ENCODE results near the gene WDR3. TPM values are rescaled to one million over a fixed set of nuclear protein-coding genes. Genes with fewer than 3 reads are reported as not detected.

The WDR3 gene
- total and polyA plus RNA-seq, 7 donors, result 1.8 to 9.8 (median 4.6) TPM

- Histone ChIP-seq H3K27ac (no peak overlapping the region), H3K36me3 (peaks cover 0 to 80% (median 21%) of the 10 kb centered on the region in 4 donors), H3K9me3 (no peaks in the 10 kb centered on the region), H3K27me3 (no peaks in the 10 kb centered on the region), H3K4me1 (no peaks in the 10 kb centered on the region), H3K4me3 (no peak overlapping the region)
- no peak for DNase-seq
- intact Hi-C loops (cut with DNase I), result no loop called here
- 76 to 81% methylated on average over 3 of the region's 3 CpGs for WGBS, 2 donors
- no peak for TF ChIP-seq CTCF (IDR thresholded peaks at IDR 0.05)
- no peak for TF ChIP-seq POLR2A (IDR thresholded peaks at IDR 0.05)
- TF ChIP-seq EP300 (IDR thresholded peaks at IDR 0.05), result no peak
- no peak for TF ChIP-seq POLR2AphosphoS5 (IDR thresholded peaks at IDR 0.05)
Observed at GRCh38 chr1:117959364-117959763, 29.8 kb downstream of the WDR3 start.

GRCh38 chr1:117964290-117965038 is 34.9 kb downstream of the WDR3 start:
- Histone ChIP-seq H3K36me3 (peaks cover 0 to 29% (median 3%) of the 10 kb centered on the region in 4 donors), H3K4me1 (no peaks in the 10 kb centered on the region), H3K27me3 (no peaks in the 10 kb centered on the region), H3K9me3 (no peaks in the 10 kb centered on the region), H3K4me3 (no peak overlapping the region), H3K27ac (no peak overlapping the region)
- TF ChIP-seq EP300 (IDR thresholded peaks at IDR 0.05) (no peak), POLR2AphosphoS5 (IDR thresholded peaks at IDR 0.05) (no peak), POLR2A (IDR thresholded peaks at IDR 0.05) (no peak), CTCF (IDR thresholded peaks at IDR 0.05) (no peak)
- intact Hi-C loops (cut with DNase I), result no loop called here
- 92 to 93% methylated on average over 3 of the region's 3 CpGs for WGBS, 2 donors
- DNase-seq, result no peak

GRCh38 chr1:117967477-117967876 is 37.9 kb downstream of the WDR3 start:
- 62 to 63% methylated on average over 4 of the region's 4 CpGs for WGBS, 2 donors
- peaks cover 0 to under 1% (median 0%) of the 10 kb centered on the region in 4 donors for H3K36me3 ChIP-seq
- TF ChIP-seq POLR2A (IDR thresholded peaks at IDR 0.05) (no peak), POLR2AphosphoS5 (IDR thresholded peaks at IDR 0.05) (no peak), CTCF (IDR thresholded peaks at IDR 0.05) (no peak), EP300 (IDR thresholded peaks at IDR 0.05) (no peak)
- H3K27me3 ChIP-seq, result no peaks in the 10 kb centered on the region
- no peaks in the 10 kb centered on the region for H3K4me1 ChIP-seq
- H3K27ac ChIP-seq, result no peak overlapping the region
- H3K9me3 ChIP-seq, result no peaks in the 10 kb centered on the region
- no peak overlapping the region for H3K4me3 ChIP-seq
- no peak for DNase-seq
- intact Hi-C loops (cut with DNase I), result no loop called here

GRCh38 chr1:117967881-117968280 is 38.3 kb downstream of the WDR3 start:
- no peak for TF ChIP-seq CTCF (IDR thresholded peaks at IDR 0.05)
- TF ChIP-seq POLR2AphosphoS5 (IDR thresholded peaks at IDR 0.05), result no peak
- no peak for TF ChIP-seq EP300 (IDR thresholded peaks at IDR 0.05)
- TF ChIP-seq POLR2A (IDR thresholded peaks at IDR 0.05), result no peak
- H3K36me3 ChIP-seq, result no peaks in the 10 kb centered on the region
- no peaks in the 10 kb centered on the region for H3K4me1 ChIP-seq
- WGBS, 2 donors, result 0 to 10% methylated on average over 1 of the region's 1 CpG
- H3K27me3 ChIP-seq, result no peaks in the 10 kb centered on the region
- H3K4me3 ChIP-seq, result no peak overlapping the region
- no peak for DNase-seq
- no peak overlapping the region for H3K27ac ChIP-seq
- H3K9me3 ChIP-seq, result no peaks in the 10 kb centered on the region
- intact Hi-C loops (cut with DNase I), result no loop called here

- H3K27ac ChIP-seq, result no peak overlapping the region
- DNase-seq, result no peak
- intact Hi-C loops (cut with DNase I), result no loop called here
- TF ChIP-seq POLR2AphosphoS5 (IDR thresholded peaks at IDR 0.05) (no peak), POLR2A (IDR thresholded peaks at IDR 0.05) (no peak), EP300 (IDR thresholded peaks at IDR 0.05) (no peak), CTCF (IDR thresholded peaks at IDR 0.05) (no peak)
- WGBS, 2 donors, result 82 to 83% methylated on average over 9 of the region's 9 CpGs
- no peaks in the 10 kb centered on the region for H3K9me3 ChIP-seq
- no peak overlapping the region for H3K4me3 ChIP-seq
- H3K27me3 ChIP-seq, result no peaks in the 10 kb centered on the region
- H3K36me3 ChIP-seq, result no peaks in the 10 kb centered on the region
- H3K4me1 ChIP-seq, result no peaks in the 10 kb centered on the region
Observed at GRCh38 chr1:117970252-117970651, 40.7 kb downstream of the WDR3 start.
